Measurements from ENCODE around the gene MRPS5.
"Not testable (repeated sequence)": the region's sequence is repeated elsewhere in the genome, so short reads cannot be mapped to it uniquely, and the experiment has no call there.

Gene MRPS5

GRCh38 chr2:95044601-95045000 lies 77.0 kb downstream of the MRPS5 start:
- no peak for DNase-seq (ENCODE audit: low spot score)

GRCh38 chr2:95043300-95044093 lies 78.1 kb downstream of the MRPS5 start:
- peak; percentile 20 for DNase-seq (ENCODE audit: low spot score)

GRCh38 chr2:95042472-95043271 lies 78.9 kb downstream of the MRPS5 start:
- DNase-seq (ENCODE audit: low spot score): no peak

- DNase-seq (ENCODE audit: low spot score): no peak
Observed at GRCh38 chr2:95041824-95042442, 79.7 kb downstream of the MRPS5 start.

GRCh38 chr2:95041060-95041823 lies 80.4 kb downstream of the MRPS5 start:
- no peak for DNase-seq (ENCODE audit: low spot score)

- DNase-seq (ENCODE audit: low spot score): no peak
Observed at GRCh38 chr2:95040426-95040825, 81.2 kb downstream of the MRPS5 start.

- no peak for DNase-seq (ENCODE audit: low spot score)
Observed at GRCh38 chr2:95039978-95040377, 81.6 kb downstream of the MRPS5 start.

- DNase-seq (ENCODE audit: low spot score): no peak
Observed at GRCh38 chr2:95039363-95039762, 82.2 kb downstream of the MRPS5 start.

GRCh38 chr2:95038635-95039298 lies 82.8 kb downstream of the MRPS5 start:
- no peak for DNase-seq (ENCODE audit: low spot score)

GRCh38 chr2:95037841-95038585 lies 83.6 kb downstream of the MRPS5 start:
- not testable (repeated sequence) for DNase-seq (ENCODE audit: low spot score)

- no peak for DNase-seq (ENCODE audit: low spot score)
Observed at GRCh38 chr2:95037384-95037839, 84.2 kb downstream of the MRPS5 start.

GRCh38 chr2:95036596-95037383 lies 84.8 kb downstream of the MRPS5 start:
- DNase-seq (ENCODE audit: low spot score): no peak
